Fibroblast of lung (primary cell): ENCODE data around the gene AIPL1.

Experiments used
- CTCF ChIP-seq, 2 donors: IDR thresholded peaks in 1 of 2; conservative IDR thresholded peaks in 1 of 2; 1 replicate in 1 of 2; 2 replicates in 1 of 2; pipeline ENCODE4 v1.5.1; 2011 to 2012; ENCODE audit warnings: low read length in 2 of 2, control low read depth in 1 of 2, inconsistent platforms in 1 of 2, low read depth in 1 of 2, mild to moderate bottlenecking in 1 of 2
- EZH2 ChIP-seq: IDR thresholded peaks from 2 replicates; pipeline ENCODE4 v1.5.1; 2012; ENCODE audit warnings: low read length, control low read depth, mild to moderate bottlenecking; ENCODE audit errors: missing control alignments

- TF ChIP-seq CTCF (conservative IDR thresholded peaks at IDR 0.05 in 1 of 2, IDR thresholded peaks at IDR 0.05 in 1 of 2; ENCODE audit: low read depth in 1 of 2, low read length in 2 of 2) (no peak), EZH2 (no peak)
Measured at GRCh38 chr17:6480303-6480675, 45.4 kb upstream of the AIPL1 start.
